Activated CD8-positive, alpha-beta memory T cell treated with anti-CD3 and anti-CD28 coated beads, Interleukin-2, amount 50 U/mL, for 4 hours (primary cell): ENCODE data around the gene PRR13.
"Not testable (repeated sequence)": the region's sequence is repeated elsewhere in the genome, so short reads cannot be mapped to it uniquely, and the experiment has no call there.

ENCODE experiments used
- DNase-seq: peaks from one replicate; pipeline ENCODE4 v3.0.0-alpha.2; 2020

The PRR13 gene

DNA sequence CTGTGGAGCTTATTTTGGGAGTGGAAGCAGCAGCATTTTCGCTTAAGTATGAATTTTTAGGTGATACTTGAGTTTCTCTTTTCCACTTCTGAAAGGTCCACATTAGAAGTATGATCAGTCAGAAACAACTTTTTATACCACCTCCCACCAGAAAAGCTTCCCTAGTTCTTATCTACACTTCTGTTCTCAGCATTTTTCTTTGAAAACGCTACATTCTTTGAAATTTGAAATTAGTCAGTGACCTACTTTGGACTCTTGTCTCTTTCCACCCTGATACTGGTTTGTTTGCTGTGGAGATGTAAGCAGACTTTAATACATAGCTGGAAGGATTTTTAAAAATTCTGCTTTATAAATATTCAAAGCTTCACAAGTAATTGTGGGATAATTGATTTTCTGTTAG, 32.5 kb downstream of the PRR13 start:
- DNase-seq, result no peak

DNA sequence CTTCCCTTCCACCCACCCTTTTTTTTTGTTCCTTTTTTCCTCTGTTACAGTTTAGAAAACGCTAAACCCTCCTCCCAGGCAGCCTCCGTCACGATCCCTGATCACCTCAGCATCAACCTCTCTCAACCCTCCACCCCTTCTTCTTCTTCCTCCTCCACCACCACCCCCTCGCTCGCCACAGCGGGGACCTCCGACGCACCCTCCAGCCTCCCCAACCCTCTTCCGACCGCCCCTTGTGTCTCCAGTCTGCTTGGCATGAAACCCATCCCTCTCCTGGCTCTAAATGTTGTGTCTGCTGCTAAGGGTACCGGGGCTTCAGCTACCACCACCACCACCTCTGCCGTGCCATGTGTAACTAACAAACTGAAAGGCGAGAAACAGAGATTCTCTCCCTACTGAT, 33.3 kb downstream of the PRR13 start:
- DNase-seq, result no peak

DNA sequence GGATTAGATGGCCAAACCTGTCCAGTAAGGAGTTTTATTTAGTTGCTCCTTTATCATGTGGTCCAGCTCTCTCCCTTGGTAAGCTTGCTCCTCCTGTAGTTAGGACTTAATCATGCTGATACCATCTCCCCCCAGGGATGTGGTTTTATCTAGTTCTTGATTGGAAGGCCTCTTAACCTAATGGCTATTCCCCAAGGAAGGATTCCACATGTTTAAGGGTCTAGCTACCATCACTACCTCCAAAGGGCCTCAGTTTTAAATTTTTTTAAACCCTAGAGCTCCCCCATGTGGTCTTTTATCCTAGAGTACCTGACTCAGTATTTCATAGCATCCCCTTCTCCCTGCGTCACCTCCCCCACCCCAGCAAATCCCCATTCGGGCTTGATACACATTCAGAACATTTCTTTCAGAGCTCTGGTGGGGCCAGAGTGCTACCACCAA, 35.3 kb downstream of the PRR13 start:
- DNase-seq, result no peak

DNA sequence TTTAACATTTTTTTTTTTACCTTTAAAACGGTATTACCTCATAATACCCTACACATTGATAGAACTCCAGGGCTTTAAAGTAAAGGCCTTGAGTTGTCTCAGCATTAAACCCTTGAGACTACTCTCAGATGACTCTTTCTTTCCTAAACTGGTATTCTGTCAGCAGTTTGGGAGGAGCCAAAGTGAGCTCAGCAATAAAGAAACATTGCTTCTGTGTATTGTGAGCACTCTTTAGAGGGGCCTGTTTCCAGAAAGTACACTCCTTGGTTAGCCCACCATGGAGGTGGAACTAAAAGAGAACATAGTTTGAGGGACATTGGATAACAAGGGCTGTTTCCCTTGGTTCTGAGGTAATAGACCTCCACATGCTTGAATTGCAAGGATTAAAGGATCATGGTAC, 37.3 kb downstream of the PRR13 start:
- DNase-seq, result no peak

DNA sequence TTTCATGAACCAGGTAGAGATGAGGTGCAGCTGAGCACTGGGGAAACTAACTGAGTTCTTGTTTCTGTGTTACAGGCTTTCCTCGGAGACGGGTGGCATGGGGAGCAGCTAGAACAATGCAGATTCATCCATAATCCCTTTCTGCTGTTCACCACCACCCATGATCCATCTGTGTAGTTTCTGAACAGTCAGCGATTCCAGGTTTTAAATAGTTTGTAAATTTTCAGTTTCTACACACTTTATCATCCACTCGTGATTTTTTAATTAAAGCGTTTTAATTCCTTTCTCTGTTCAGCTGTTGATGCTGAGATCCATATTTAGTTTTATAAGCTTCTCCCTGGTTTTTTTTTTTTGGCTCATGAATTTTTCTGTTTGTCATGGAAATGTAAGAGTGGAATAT, 37.8 kb downstream of the PRR13 start:
- no peak for DNase-seq

DNA sequence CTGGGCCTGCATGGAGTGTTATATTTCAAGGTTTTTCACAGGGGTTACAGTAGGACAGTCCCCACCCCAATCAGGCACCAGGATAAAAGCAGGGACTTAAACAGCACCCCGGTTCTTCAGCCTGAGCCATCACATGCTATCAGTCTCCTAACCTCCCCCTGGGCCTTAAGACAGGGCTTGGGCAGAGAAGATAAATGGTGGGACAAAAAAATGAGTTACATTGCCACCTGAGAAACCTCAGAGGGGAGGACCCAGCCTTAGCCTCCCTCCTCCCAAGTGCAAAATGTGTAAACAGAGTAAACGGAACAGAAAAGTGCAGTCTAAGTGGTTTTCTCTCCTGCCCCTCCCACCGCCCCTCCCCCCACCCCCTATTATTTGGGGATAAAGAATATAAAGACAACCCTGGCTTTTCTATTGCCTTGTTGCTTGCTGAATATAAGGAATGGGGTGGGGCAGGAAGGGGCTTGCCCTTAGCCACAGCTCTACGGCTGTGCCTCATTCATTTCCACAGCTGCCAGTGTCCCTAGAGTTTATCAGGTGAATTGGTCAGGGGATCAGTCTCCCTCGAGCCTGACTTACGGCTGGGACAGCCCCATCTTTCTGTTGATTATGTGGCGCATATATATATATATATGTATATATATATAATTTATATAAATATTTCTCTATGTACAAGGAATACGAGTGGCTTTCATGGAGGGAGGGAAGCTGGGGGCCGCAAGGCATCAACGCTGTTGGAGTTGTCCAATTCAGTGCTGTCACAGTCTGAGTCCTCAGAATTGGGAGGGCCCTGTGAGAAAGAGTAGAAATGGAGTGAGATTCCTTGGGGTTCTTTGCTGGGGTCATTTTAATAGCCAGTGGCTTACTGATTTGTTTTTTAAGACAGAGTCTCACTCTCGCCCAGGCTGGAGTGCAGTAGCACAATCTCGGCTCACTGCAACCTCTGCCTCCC, 39.2 kb downstream of the PRR13 start:
- DNase-seq, result no peak

DNA sequence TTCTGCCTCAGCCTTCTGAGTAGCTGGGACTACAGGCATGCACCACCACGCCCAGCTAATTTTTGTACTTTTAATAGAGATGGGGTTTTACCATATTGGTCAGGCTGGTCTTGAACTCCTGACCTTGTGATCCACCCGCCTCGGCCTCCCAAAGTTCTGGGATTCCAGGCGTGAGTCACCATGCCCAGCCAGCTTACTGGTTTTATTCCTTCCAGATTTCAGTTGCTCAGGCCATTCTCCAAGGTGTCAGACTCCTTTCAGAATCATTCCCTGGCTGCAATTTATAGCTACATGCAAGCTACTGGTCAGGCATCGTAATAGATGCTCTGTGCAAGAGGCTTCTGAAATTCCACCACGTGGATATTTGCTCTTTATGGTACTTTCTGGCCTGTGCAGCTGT, 39.9 kb downstream of the PRR13 start:
- not testable (repeated sequence) for DNase-seq

DNA sequence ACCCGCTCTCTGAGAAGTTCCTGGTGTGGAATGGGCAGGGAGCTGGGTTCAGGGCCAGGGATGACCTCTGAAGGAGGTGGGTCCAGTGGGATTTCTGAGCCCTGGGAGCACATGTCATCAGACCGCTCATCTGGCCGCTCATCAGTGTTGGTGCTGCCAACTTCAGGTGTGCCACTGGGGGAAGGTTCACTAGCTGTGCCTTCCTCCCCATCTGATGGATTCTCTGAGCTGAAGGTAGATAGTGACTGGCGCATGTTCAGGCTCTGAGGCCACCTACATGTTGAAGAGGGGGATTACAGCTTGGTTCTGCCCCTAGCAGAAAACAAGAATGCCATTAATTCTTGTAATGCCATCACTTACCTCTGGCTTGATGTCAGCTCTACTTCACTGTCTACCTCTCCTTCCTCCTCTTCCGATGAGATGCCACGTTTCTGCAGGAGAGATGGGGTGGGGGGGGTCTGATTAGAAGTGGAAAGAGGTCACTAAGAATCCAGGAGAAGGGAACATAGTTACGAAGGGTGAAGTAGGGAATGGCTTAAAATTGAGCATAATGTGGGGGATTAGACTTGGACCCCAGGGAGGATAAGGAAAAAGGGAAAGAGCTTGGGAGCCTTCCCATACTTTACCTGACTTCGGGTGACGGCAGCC, 40.5 kb downstream of the PRR13 start:
- no peak for DNase-seq

DNA sequence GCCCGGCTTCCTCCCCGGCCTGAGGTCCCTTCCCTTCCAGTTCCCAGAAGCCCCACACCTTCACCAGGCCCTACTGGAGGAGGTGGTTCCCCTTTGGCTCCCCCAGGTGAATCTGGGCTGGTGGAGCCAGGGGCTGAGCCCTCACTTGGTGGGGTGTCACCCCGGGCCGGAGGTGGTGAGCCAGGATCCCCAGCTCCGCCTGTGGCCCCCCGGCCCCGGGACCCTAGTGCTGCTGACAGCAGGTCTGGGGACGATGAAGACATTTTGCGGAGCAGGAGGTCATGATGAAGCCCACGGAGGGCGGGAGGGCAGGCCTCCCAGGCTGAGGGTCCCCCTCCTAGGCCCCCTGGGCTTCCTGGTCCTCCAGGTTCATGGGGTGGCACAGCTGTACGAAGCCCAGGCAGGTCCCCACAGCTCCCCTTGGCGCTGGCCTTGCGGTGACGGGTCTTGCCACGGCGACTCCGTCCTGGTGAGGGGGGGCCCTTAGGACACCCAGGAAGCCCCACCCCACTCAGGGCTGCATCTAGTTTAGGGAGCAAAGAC, 41.2 kb downstream of the PRR13 start:
- no peak for DNase-seq

DNA sequence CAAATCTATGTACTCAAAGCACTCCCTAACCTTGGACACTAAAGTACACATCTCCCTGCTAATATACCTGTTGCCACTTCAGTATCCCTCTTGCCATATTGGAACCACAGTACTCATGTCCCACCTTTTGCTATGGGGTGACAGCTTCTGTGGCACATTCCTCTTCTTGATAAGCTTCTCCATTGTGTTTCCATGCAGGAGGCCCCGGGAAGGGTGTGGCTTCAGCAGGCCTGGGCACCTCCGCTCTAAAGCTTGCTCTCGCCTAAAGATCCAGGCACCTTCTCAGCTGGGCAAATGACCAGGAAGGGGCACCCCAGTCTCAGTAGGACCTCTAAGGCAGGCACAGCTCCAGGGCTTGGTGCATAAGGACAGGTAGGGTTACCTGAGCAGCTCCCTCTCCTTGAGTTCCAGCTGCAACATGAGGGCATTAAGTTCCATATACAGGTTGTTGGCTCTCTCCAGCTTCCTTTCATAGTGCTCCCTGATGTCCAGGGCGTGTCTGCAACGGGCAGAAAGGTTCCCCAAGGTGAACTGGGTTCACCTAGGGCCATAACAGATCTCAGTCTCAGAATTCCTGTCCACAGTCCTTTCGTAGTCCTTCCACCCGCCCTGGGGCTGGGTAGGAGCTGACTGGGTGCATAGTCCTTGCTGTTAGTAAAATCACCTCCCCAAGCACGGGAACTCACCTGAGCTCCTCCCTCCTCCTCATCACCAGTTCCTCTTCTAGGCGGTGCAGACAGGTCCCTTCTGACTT, 41.9 kb downstream of the PRR13 start:
- DNase-seq, result no peak

DNA sequence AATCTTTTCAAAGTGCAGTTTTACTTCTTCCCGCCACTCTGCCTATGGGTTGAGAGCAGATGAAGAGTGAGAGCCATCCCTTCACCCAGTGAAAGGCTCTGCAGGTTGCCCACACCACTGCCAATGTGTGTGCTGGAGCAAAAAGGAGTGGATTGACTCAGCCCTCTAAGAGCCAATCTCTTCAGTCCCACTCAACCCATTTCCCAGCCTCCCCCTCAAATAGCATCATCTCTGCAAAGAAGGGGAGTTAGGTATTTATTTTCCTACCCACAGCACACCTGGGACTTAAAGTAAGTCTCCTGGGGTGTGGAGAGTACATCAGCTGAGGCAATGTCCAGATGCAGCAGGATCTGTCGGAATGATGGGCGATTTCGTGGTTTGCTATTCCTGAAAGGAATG, 42.4 kb downstream of the PRR13 start:
- no peak for DNase-seq

DNA sequence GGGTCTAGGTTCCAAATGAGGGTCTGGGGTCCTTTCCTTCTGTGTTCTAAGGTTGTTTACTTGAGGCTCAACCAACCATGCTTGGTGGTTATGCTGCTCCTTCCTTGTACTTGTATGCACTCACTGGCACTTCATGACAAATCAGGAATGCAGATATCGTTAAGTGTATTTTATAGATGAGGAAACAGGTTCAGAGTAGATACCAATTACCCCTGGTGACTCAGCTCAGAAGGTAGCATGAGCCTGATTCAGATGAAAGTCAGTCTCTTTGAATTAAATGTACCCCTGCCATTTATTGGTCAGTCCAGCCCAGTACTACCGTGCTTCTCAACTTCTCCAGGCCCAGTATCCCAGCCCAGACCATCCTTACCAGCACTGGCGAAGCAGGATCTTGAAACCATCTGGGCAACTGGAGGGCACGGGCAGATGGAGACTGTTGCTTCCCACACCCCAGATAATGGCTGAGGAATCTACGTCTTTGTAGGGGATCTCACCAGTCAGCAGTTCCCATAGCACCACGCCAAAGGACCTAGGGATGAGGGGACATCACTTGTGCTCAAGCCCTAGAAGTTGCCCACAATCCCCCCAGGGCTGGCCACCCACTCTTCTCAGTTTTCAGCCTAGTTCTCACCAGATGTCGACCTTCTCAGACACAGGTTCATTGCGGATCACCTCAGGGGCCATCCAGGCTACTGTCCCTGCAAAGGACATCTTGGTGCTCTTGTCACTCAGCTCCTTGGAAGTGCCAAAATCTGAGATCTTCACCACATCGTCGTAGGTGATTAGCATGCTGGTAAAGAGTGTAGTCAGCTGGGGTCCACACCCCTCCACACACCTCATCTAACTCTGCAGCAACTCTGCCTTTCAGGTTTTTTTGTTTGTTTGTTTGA, 43.4 kb downstream of the PRR13 start:
- DNase-seq, result no peak

DNA sequence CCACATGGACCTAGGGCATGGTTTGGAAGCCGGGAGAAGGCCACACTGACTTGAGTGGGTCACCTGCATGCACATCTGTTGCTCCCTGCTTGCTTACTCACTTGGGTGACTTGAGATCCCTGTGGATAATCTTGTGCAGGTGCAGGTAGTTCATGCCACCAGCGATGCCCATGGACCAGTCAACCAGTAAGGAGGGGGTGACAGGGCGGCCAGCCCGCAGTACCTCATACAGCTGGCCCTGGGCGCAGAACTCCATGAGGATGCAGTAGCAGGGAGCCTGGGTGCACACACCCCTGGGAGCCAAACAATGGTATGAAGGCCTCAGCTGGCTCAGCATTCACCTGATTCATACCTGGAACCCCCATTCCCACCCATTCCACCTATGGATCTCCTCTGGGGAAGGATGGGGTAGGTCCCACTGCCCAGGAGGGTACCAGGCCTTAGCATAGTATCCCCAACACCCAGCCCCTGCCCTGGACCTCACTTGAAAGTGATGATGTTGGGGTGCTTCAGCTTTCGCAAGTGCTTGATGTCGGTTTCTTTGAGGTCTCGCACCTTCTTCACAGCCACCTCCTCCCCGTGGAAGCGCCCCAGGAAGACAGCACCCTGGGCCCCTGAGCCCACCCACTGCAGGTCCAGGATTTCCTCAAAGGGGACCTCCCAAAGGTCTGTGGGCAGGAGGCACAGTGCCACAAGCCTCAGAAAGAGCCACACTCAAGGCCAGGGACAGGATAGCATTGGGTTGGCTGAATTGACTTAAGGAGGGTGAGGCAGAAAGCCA, 44.6 kb downstream of the PRR13 start:
- no peak for DNase-seq

DNA sequence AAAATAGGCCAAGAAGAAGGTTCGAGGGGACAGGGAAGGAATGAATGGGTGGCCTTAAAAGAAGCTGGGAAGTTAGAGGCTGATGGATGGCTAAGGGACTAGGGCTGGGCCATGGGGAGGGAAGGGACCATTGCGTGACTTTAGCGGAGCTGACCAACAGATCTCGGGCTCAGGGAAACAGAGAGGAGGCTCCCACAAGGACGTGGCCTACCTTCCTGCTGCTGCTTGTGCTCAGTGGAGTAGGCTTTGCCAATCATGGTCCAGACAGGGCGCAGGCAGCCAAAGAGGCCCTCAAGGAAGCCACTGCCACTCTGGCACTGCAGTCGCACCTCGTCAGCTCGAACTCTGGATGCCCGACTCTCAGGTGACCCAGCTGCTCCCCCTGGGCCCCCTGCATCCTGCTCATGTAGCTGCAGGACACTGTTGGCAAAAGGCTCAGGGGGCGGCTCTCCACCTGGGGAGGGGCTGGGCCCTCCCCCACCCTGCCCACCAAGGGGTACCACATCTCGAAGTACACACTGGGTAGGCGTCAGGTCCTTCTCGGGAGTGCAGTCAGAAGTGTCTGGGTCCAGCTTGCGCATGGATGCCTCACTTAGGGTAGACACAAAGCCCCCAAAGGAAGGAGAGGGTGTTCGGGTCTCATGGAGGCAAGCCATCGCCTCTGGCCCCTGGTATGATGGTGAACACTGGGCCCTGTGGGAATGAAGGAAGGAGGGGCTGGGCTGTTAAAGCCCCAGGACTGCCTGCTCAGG, 45.4 kb downstream of the PRR13 start:
- no peak for DNase-seq

DNA sequence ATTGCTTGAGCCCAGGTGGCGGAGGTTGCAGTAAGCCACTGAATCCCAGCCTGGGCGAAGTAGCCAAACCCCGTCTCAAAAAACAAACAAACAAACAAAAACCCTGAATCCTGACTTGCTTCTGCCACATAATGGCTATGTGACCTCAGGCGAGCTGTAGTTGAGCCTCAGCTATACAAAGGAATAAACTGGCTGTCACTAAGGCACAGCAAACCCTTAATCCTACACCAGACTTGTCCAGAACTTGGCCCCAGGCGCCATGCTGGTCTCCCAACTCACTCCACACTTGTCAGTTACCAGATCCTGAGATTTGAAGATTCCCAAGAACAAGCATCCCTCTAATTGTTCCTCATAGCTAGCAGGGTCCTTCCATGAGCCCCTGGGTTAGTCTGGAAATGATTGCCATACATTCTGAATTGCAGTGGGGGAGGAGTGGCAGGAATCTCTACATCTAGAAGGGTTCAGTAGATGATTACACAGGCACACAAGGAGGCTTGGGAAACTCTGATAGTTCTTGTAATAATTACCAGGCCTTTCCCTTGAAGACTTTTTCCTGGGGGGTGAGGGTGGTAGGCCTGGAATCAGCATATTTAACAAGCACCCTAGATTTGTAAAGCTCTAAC, 47.8 kb downstream of the PRR13 start:
- no peak for DNase-seq

DNA sequence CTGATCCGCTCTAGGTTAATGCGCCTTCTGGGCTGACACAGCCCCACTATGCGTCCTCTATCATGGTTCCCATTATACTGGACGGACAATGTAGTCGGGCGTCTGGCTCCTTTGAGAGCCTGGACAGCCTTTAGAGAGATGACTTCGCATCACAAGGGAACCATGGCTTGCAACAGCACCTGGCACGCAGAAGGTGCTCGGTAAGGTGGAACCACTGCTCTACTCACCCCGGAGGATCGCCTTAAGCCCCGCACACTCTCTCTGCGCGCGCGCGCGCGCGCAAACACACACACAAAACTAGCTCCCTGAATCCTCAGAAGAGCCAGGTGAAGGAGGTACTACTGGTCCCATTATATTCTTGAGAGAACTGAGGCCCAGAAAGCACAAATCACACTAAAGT, 50.7 kb downstream of the PRR13 start:
- no peak for DNase-seq

DNA sequence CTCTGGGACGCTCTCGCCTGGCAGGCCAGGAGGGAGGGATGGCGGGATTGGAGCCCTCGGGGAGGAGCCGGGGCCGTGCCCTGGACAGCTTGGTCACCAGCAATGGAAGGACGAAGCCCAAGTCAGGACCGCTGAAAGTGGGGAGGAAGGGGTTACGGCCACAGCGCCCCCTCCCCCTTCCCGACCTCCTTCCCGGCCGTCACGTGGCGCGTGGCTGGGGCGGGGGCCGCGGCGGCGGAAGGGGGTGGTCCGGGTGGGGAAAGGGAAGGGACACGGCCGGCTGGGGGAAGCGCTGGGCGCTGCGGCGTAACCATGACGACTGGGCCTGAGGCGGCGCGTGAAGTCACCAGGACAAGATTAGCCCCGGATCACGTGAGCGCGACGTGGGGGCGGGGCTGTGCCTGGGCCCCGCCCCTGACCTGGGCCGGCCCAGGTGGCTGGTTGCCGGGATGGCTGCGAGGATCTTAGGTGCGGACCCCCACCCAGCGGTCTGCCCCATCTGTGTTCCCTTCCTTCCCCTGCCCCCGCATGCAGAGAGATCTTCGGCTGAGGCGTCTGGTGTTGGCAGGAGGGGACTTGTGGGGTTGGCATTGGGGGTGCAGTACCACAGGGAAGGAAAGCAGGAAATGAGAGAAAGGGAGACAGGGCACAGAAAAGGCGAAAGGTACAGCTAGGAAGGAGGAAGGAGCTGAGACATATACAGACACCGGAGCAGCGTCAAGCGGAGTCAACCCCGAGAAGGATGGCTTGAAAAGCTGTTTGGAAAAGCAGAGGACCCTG, 51.5 kb downstream of the PRR13 start:
- DNase-seq, result peak; percentile 85

DNA sequence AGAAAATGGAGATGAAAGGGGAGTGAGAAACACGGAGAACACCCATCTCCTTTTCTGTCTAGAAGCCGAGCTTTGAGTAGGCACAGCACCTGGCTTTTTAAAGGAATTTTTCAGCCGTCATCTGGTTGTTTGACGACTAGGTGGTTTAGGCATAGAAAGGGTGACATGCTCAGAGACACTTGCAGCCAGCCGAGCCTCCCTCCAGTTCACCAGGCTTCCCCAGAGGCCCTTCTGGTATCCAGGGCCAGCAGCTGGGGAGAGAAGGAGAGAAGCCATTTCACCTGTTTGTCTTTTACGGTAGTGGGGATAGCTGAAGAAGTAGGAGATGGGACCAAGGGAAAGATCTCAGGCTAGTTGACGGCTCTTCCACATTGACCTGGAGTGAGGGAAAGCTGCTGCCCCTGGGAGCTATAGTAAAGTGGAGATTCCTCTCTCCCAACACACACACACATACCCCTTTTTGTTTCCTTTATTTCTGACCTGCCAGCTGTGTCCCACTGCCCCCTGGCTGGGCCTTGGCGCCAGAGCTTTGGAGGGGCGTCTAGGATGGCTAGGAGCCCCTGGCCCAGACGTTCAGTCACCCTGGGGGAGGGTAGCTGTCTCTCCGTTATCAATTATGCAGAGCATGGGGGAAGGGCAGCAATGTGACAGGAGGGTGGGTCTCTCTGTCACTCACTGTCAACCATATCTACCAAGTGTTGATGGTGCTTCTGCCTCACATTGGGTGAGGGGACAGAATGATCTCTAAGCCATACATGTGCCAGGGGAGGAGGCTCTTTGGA, 52.3 kb downstream of the PRR13 start:
- DNase-seq, result no peak
